IMR-90 (cell line): ENCODE data around the gene CSHL1. TPM values are rescaled to one million over a fixed set of nuclear protein-coding genes. Genes with fewer than 3 reads are reported as not detected.

Experiments
- ATAC-seq: fragments of 200-7000 bp; cut with Tn5 transposase; 2 replicates; pipeline ENCODE4 v1.9.1; 2020; ENCODE audit warnings: low read depth, mild to moderate bottlenecking, moderate library complexity
- BruUV-seq: library from RNA; stranded (reverse); fragments of 400-500 nt; replicated peaks from 2 replicates; lab custom pipeline; 2021; lab: Mats Ljungman, UMichigan
- CTCF ChIA-PET: fragments of 300-600 bp; formaldehyde crosslinking; extraction: SDS; loops from one replicate; lab custom pipeline; 2021; ENCODE audit warnings: antibody characterized with exemption; lab: Yijun Ruan, JAX
- POLR2A ChIA-PET: fragments of 300-600 bp; sonication (Branson Sonifier 250); formaldehyde crosslinking; loops from one replicate; lab custom pipeline; 2022; ENCODE audit warnings: antibody characterized with exemption; ENCODE audit not compliant: unreplicated experiment; lab: Charles Lee
- DNase-seq: peaks from one replicate; pipeline ENCODE4 v3.0.0; 2013
- H2AFZ ChIP-seq: replicated peaks from 2 replicates; pipeline ENCODE3; 2013; ENCODE audit warnings: low read length, mild to moderate bottlenecking; ENCODE audit not compliant: poor library complexity
- H2AK5ac ChIP-seq: 2 replicates; pipeline ENCODE4 v1.6.1; 2013; ENCODE audit warnings: low read depth, low read length, inconsistent platforms
- H2AK9ac ChIP-seq: replicated peaks from 2 replicates; pipeline ENCODE3; 2013; ENCODE audit warnings: mild to moderate bottlenecking, low read depth, low read length, moderate library complexity; ENCODE audit not compliant: poor library complexity
- H2BK120ac ChIP-seq: 2 replicates; pipeline ENCODE4 v1.6.1; 2013; ENCODE audit warnings: low read depth, low read length, inconsistent platforms
- H2BK15ac ChIP-seq: 3 replicates; pipeline ENCODE4 v1.6.1; 2013; ENCODE audit warnings: low read depth, low read length, inconsistent platforms
- H2BK20ac ChIP-seq: 2 replicates; pipeline ENCODE4 v1.6.1; 2013; ENCODE audit warnings: low read depth, mild to moderate bottlenecking, inconsistent platforms, low read length, moderate library complexity
- H2BK5ac ChIP-seq: 2 replicates; pipeline ENCODE4 v1.6.1; 2013; ENCODE audit warnings: mild to moderate bottlenecking, low read depth, low read length, inconsistent platforms; ENCODE audit not compliant: poor library complexity, severe bottlenecking
- H3K14ac ChIP-seq: replicated peaks from 2 replicates; pipeline ENCODE4 v1.6.1; 2013; ENCODE audit warnings: low read depth, low read length, inconsistent platforms
- H3K18ac ChIP-seq: 2 replicates; pipeline ENCODE4 v1.6.1; 2013; ENCODE audit warnings: low read depth, low read length, control low read depth
- H3K23ac ChIP-seq: 2 replicates; pipeline ENCODE4 v1.6.1; 2013; ENCODE audit warnings: low read depth, low read length, inconsistent platforms
- H3K27ac ChIP-seq: 2 replicates; pipeline ENCODE4 v1.5.1; 2013; ENCODE audit warnings: mild to moderate bottlenecking, control low read depth, low read length; ENCODE audit not compliant: insufficient read depth
- H3K27me3 ChIP-seq: 2 replicates; pipeline ENCODE4 v1.6.1; 2013; ENCODE audit warnings: low read length; ENCODE audit not compliant: control insufficient read depth, insufficient read depth
- H3K36me3 ChIP-seq: 2 replicates; pipeline ENCODE4 v1.6.1; 2013; ENCODE audit warnings: low read length, mixed read lengths; ENCODE audit not compliant: control insufficient read depth, insufficient read depth
- H3K4ac ChIP-seq: 2 replicates; pipeline ENCODE4 v1.6.1; 2013; ENCODE audit warnings: low read depth, low read length, inconsistent platforms
- H3K4me1 ChIP-seq: 2 replicates; pipeline ENCODE4 v1.6.1; 2013; ENCODE audit warnings: low read length, mixed read lengths; ENCODE audit not compliant: control insufficient read depth, insufficient read depth
- H3K4me2 ChIP-seq: 2 replicates; pipeline ENCODE4 v1.6.1; 2013; ENCODE audit warnings: low read depth, mild to moderate bottlenecking, control low read depth, low read length, moderate library complexity
- H3K4me3 ChIP-seq: 2 replicates; pipeline ENCODE4 v1.5.1; 2013; ENCODE audit warnings: low read depth, mild to moderate bottlenecking, control low read depth, low read length, moderate library complexity; ENCODE audit not compliant: insufficient read depth
- H3K56ac ChIP-seq: 2 replicates; pipeline ENCODE4 v1.6.1; 2013; ENCODE audit warnings: low read length, inconsistent platforms; ENCODE audit not compliant: insufficient read depth; ENCODE audit errors: extremely low read depth
- H3K79me1 ChIP-seq, 2 experiments: 2 replicates each; pipeline ENCODE4 v1.6.1; 2013; ENCODE audit warnings: low read length in 2 of 2, inconsistent platforms in 1 of 2, low read depth in 1 of 2
- H3K9ac ChIP-seq: 2 replicates; pipeline ENCODE4 v1.6.1; 2013; ENCODE audit warnings: low read depth, low read length, control low read depth
- H3K9me1 ChIP-seq: 2 replicates; pipeline ENCODE4 v1.6.1; 2013; ENCODE audit warnings: low read length, inconsistent platforms; ENCODE audit not compliant: insufficient read depth
- H3K9me3 ChIP-seq: 2 replicates; pipeline ENCODE4 v1.6.1; 2013; ENCODE audit warnings: low read length; ENCODE audit not compliant: control insufficient read depth, insufficient read depth
- H4K20me1 ChIP-seq: 2 replicates; pipeline ENCODE4 v1.6.1; 2013; ENCODE audit warnings: low read length, inconsistent platforms; ENCODE audit not compliant: insufficient read depth
- H4K5ac ChIP-seq: 2 replicates; pipeline ENCODE4 v1.6.1; 2013; ENCODE audit warnings: mild to moderate bottlenecking, low read depth, low read length, control low read depth
- H4K8ac ChIP-seq, 2 experiments: 2 replicates each; pipeline ENCODE4 v1.6.1; 2013; ENCODE audit warnings: low read depth in 2 of 2, low read length in 2 of 2, control low read depth in 1 of 2, inconsistent platforms in 1 of 2
- H4K91ac ChIP-seq: 2 replicates; pipeline ENCODE4 v1.6.1; 2013; ENCODE audit warnings: low read depth, low read length, inconsistent platforms; ENCODE audit not compliant: insufficient read depth
- BHLHE40 ChIP-seq: fragments of 150-350 bp; IDR thresholded peaks from 2 replicates; pipeline ENCODE4 v1.6.1; 2016; ENCODE audit warnings: mild to moderate bottlenecking, low read depth, low read length
- CEBPB ChIP-seq: IDR thresholded peaks from 2 replicates; pipeline ENCODE4 v1.6.1; 2012; ENCODE audit warnings: low read depth, low read length, improper control_type of control experiment
- CHD1 ChIP-seq: IDR thresholded peaks from 2 replicates; pipeline ENCODE4 v1.6.1; 2012; ENCODE audit warnings: low read depth, low read length, improper control_type of control experiment
- FOS ChIP-seq: fragments of 150-350 bp; IDR thresholded peaks from 2 replicates; pipeline ENCODE4 v1.6.1; 2016; ENCODE audit warnings: low read depth, low read length
- MAFK ChIP-seq: IDR thresholded peaks from 2 replicates; pipeline ENCODE4 v1.6.1; 2012; ENCODE audit warnings: low read depth, low read length, improper control_type of control experiment
- MXI1 ChIP-seq: IDR thresholded peaks from 2 replicates; pipeline ENCODE4 v1.6.1; 2012; ENCODE audit warnings: low read depth, mild to moderate bottlenecking, low read length, moderate library complexity, borderline replicate concordance
- NFE2L2 ChIP-seq: fragments of 150-350 bp; IDR thresholded peaks from 2 replicates; pipeline ENCODE4 v1.6.1; 2016; ENCODE audit warnings: low read depth, mild to moderate bottlenecking, low read length
- RAD21 ChIP-seq: IDR thresholded peaks from 2 replicates; pipeline ENCODE4 v1.6.1; 2012; ENCODE audit warnings: low read length, improper control_type of control experiment
- RCOR1 ChIP-seq: IDR thresholded peaks from 2 replicates; pipeline ENCODE4 v1.6.1; 2012; ENCODE audit warnings: mild to moderate bottlenecking, low read length, improper control_type of control experiment; ENCODE audit not compliant: insufficient replicate concordance
- RFX5 ChIP-seq: IDR thresholded peaks from 2 replicates; pipeline ENCODE4 v1.8.0; 2012; ENCODE audit warnings: low read depth, mild to moderate bottlenecking, low read length, moderate library complexity
- SMC3 ChIP-seq: fragments of 150-350 bp; IDR thresholded peaks from 2 replicates; pipeline ENCODE4 v1.6.1; 2016; ENCODE audit warnings: low read depth, mild to moderate bottlenecking, antibody characterized with exemption, low read length, moderate library complexity
- WGBS, 2 experiments: methylation state at CpG; one replicate each; pipeline versions ENCODE4 v1.1.5 to v1.1.7; 2013; ENCODE audit warnings: missing lambda C conversion rate in 2 of 2; ENCODE audit not compliant: insufficient read length in 1 of 2; ENCODE audit errors: extremely low coverage in 2 of 2; 5-methylcytosine and 5-hydroxymethylcytosine counted together
- dilution Hi-C: fragments of 300-500 bp; cut with HindIII; formaldehyde crosslinking; loops from one replicate; pipeline ENCODE4 v1.14.3; 2018; ENCODE audit warnings: low sequenced_read_pairs; ENCODE audit not compliant: unreplicated experiment
- in situ Hi-C: fragments of 300-500 bp; cut with MboI; formaldehyde crosslinking; loops from 3 replicates; pipeline ENCODE4 v1.14.3; 2019; ENCODE audit warnings: low sequenced_read_pairs, inconsistent platforms, mixed read lengths
- intact Hi-C: fragments of 100-400 bp; cut with micrococcal nuclease; formaldehyde crosslinking; loops from 2 replicates; pipeline ENCODE4 v1.10.0; 2022
- polyA plus RNA-seq, 3 experiments: library from polyadenylated mRNA; depleted of rRNA; stranded (reverse); fragments of >200 nt; gene quantifications; 2 replicates each; pipeline ENCODE4 v1.2.3, GENCODE V29; 2012; ENCODE audit warnings: low replicate concordance in 1 of 3
- total RNA-seq: library from RNA; depleted of rRNA; stranded (reverse); fragments of >200 nt; gene quantifications from 2 replicates; pipeline ENCODE4 v1.2.3, GENCODE V29; 2012
- TF ChIP-seq, protein P1 (sequence below): fragments of 150-350 bp; IDR thresholded peaks from 2 replicates; pipeline ENCODE4 v1.6.1; 2017; ENCODE audit warnings: mild to moderate bottlenecking, antibody characterized with exemption, low read length, low read depth
- TF ChIP-seq, protein P2 (sequence below): fragments of 150-350 bp; IDR thresholded peaks from 2 replicates; pipeline ENCODE4 v1.6.1; 2016; ENCODE audit warnings: low read depth, mild to moderate bottlenecking, low read length, moderate library complexity, borderline replicate concordance
- TF ChIP-seq, protein P3 (sequence below): conservative IDR thresholded peaks from 2 replicates; pipeline ENCODE4 v1.5.1; 2012; ENCODE audit warnings: mild to moderate bottlenecking, low read depth, low read length, improper control_type of control experiment

The CSHL1 gene
- total and polyA plus RNA-seq, 2 of the 4 experiments (the other 2 are of a cell fraction) = not detected

DNA sequence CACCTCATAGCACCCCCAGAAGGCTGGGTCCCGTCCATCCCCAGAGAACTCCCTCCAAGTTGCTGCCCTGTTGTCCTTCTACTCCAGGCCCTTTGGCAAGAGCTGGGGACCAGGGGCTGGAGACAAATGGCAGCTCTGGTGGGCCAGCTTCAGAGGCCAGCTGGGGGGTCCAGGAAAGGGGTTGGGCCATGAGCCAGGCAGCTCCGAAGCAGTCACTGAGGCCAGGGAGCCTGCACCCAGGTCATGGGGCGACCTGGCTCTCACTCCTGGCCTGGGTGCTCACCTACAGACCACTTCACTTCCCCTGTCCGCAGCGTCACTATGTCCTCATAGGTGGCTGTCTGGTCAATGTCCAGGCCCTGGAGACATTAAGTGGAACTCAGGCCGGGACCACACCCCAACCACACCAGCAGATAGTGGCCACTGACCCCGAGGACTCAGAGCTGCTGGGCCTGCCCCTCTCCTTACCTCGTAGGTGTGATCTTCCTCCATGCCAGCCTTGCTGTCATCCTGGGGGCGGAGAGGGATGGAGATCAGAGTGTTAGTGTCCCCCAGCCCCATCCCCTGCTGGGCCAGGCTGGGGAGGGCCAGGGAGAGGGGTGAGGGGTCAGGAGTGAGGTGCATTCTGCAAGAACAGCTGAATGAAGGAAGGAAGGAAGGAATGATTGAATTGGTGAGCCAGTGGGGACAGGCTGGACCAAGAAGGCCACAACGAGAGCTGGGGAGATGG is 18.1 kb upstream of the CSHL1 start:
- DNase-seq = no peak
- BruUV-seq = no TSS peak
- no peak overlapping the region for H2AK5ac ChIP-seq
- H2BK5ac ChIP-seq = no peak overlapping the region
- no peak overlapping the region for H4K5ac ChIP-seq
- H3K4me3 ChIP-seq = no peak overlapping the region
- no peak overlapping the region for H2BK120ac ChIP-seq
- H3K9me3 ChIP-seq = no peaks in the 10 kb centered on the region
- H4K8ac ChIP-seq = no peak overlapping the region
- WGBS, 2 experiments = 78% methylated on average over 4 of the region's 10 CpGs; no CpG with 5 or more reads in 1 of the 2 experiments
- H2BK15ac ChIP-seq = no peak overlapping the region
- ATAC-seq = no peak
- no peaks in the 10 kb centered on the region for H3K4me1 ChIP-seq
- no peak overlapping the region for H3K27ac ChIP-seq
- no peak overlapping the region for H2BK20ac ChIP-seq
- H3K23ac ChIP-seq = no peak overlapping the region
- POLR2A ChIA-PET = no interaction called here
- in situ Hi-C loops = no loop called here
- H3K9me1 ChIP-seq = no peaks in the 10 kb centered on the region
- H3K4ac ChIP-seq = no peak overlapping the region
- no peak overlapping the region for H3K9ac ChIP-seq
- H3K4me2 ChIP-seq = no peak overlapping the region
- H3K18ac ChIP-seq = no peak overlapping the region
- H4K91ac ChIP-seq = no peak overlapping the region
- TF ChIP-seq FOS (no peak), MAFK (no peak), RFX5 (no peak), CEBPB (no peak), NFE2L2 (no peak), SMC3 (no peak), RAD21 (no peak), RCOR1 (no peak), BHLHE40 (no peak), CHD1 (no peak), MXI1 (no peak)
- TF ChIP-seq, protein P1, sequence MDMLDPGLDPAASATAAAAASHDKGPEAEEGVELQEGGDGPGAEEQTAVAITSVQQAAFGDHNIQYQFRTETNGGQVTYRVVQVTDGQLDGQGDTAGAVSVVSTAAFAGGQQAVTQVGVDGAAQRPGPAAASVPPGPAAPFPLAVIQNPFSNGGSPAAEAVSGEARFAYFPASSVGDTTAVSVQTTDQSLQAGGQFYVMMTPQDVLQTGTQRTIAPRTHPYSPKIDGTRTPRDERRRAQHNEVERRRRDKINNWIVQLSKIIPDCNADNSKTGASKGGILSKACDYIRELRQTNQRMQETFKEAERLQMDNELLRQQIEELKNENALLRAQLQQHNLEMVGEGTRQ = no peak
- TF ChIP-seq, protein P2, sequence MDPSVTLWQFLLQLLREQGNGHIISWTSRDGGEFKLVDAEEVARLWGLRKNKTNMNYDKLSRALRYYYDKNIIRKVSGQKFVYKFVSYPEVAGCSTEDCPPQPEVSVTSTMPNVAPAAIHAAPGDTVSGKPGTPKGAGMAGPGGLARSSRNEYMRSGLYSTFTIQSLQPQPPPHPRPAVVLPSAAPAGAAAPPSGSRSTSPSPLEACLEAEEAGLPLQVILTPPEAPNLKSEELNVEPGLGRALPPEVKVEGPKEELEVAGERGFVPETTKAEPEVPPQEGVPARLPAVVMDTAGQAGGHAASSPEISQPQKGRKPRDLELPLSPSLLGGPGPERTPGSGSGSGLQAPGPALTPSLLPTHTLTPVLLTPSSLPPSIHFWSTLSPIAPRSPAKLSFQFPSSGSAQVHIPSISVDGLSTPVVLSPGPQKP = no peak
- TF ChIP-seq, protein P3, sequence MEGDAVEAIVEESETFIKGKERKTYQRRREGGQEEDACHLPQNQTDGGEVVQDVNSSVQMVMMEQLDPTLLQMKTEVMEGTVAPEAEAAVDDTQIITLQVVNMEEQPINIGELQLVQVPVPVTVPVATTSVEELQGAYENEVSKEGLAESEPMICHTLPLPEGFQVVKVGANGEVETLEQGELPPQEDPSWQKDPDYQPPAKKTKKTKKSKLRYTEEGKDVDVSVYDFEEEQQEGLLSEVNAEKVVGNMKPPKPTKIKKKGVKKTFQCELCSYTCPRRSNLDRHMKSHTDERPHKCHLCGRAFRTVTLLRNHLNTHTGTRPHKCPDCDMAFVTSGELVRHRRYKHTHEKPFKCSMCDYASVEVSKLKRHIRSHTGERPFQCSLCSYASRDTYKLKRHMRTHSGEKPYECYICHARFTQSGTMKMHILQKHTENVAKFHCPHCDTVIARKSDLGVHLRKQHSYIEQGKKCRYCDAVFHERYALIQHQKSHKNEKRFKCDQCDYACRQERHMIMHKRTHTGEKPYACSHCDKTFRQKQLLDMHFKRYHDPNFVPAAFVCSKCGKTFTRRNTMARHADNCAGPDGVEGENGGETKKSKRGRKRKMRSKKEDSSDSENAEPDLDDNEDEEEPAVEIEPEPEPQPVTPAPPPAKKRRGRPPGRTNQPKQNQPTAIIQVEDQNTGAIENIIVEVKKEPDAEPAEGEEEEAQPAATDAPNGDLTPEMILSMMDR = no peak
- dilution Hi-C loops = no loop called here
- no peaks in the 10 kb centered on the region for H3K79me1 ChIP-seq
- intact Hi-C loops = no loop called here
- CTCF ChIA-PET = interaction anchor here (1.1 to 1.4 kb wide), 2 partner anchors 10 to 18 kb away, joined by 4 to 5 read pairs; no protein-coding TSS in a partner anchor
- H2AK9ac ChIP-seq = no peak overlapping the region
- no peak overlapping the region for H3K14ac ChIP-seq
- H3K27me3 ChIP-seq = peaks cover 27% of the 10 kb centered on the region
- no peak overlapping the region for H2AFZ ChIP-seq
- H4K20me1 ChIP-seq = no peaks in the 10 kb centered on the region
- no peaks in the 10 kb centered on the region for H3K36me3 ChIP-seq
- H3K56ac ChIP-seq = no peak overlapping the region
